Activated CD8-positive, alpha-beta memory T cell treated with anti-CD3 and anti-CD28 coated beads, Interleukin-2, amount 10 ng/mL, durations not matched to agents 7 days and 5 days (primary cell): ENCODE results near the gene DYNLL2. TPM values are rescaled to one million over a fixed set of nuclear protein-coding genes. Genes with fewer than 3 reads are reported as not detected.
"Not testable (repeated sequence)": the region's sequence is repeated elsewhere in the genome, so short reads cannot be mapped to it uniquely, and the experiment has no call there.

Experiments
- ATAC-seq: fragments of 150-1000 bp; cut with Tn5 transposase; one replicate; pipeline ENCODE4 v1.10.0; 2021; ENCODE audit warnings: moderate library complexity
- CTCF ChIA-PET: fragments of 350-600 bp; sonication (Branson Sonifier 250); formaldehyde crosslinking; loops from one replicate; lab custom pipeline; 2021; ENCODE audit warnings: antibody characterized with exemption; lab: Charles Lee
- DNase-seq: peaks from one replicate; pipeline ENCODE4 v3.0.0-alpha.2; 2020
- H3K27ac Mint-ChIP-seq: one replicate; pipeline ENCODE4 v1.8.0; 2021; ENCODE audit warnings: mild to moderate bottlenecking, mixed read lengths
- H3K27me3 Mint-ChIP-seq: one replicate; pipeline ENCODE4 v1.8.0; 2021; ENCODE audit warnings: mixed read lengths
- H3K36me3 Mint-ChIP-seq: one replicate; pipeline ENCODE4 v1.8.0; 2021; ENCODE audit warnings: mild to moderate bottlenecking, mixed read lengths
- H3K4me1 Mint-ChIP-seq: one replicate; pipeline ENCODE4 v1.8.0; 2021; ENCODE audit warnings: mixed read lengths
- H3K4me3 Mint-ChIP-seq: one replicate; pipeline ENCODE4 v1.8.0; 2021; ENCODE audit warnings: mild to moderate bottlenecking, moderate library complexity, mixed read lengths
- H3K9me3 Mint-ChIP-seq: one replicate; pipeline ENCODE4 v1.8.0; 2022; ENCODE audit warnings: low read depth, mixed read lengths
- total RNA-seq, 2 experiments: library from RNA; stranded (reverse); gene quantifications; one replicate each; pipeline ENCODE4 v1.2.3, GENCODE V29; 2021

Gene DYNLL2
- total RNA-seq, 2 experiments from 2014 or later: 23.7 to 31.0 TPM

GRCh38 chr17:58096892-58097291 is 13.7 kb downstream of the DYNLL2 start:
- H3K27ac Mint-ChIP-seq: no peak overlapping the region
- H3K4me3 Mint-ChIP-seq: no peak overlapping the region
- CTCF ChIA-PET: interaction anchor here (1.0 kb wide), 1 partner anchor 16 kb away, joined by 4 read pairs; no protein-coding TSS in a partner anchor
- DNase-seq (no peak), ATAC-seq (no peak)
- H3K9me3 Mint-ChIP-seq: no peaks in the 10 kb centered on the region
- peaks cover 9% of the 10 kb centered on the region for H3K4me1 Mint-ChIP-seq
- H3K27me3 Mint-ChIP-seq: peaks cover 3% of the 10 kb centered on the region
- H3K36me3 Mint-ChIP-seq: peaks cover 18% of the 10 kb centered on the region

GRCh38 chr17:58097384-58098088 is 14.3 kb downstream of the DYNLL2 start:
- Mint-ChIP-seq H3K9me3 (no peaks in the 10 kb centered on the region), H3K27ac (no peak overlapping the region), H3K27me3 (peaks cover 3% of the 10 kb centered on the region), H3K4me3 (no peak overlapping the region), H3K36me3 (peaks cover 14% of the 10 kb centered on the region), H3K4me1 (peaks cover 9% of the 10 kb centered on the region)
- DNase-seq (no peak), ATAC-seq (no peak)
- CTCF ChIA-PET: interaction anchor here (1.0 kb wide), 1 partner anchor 75 kb away, joined by 3 read pairs; no protein-coding TSS in a partner anchor

- CTCF ChIA-PET: interaction anchor here (1.4 kb wide), 1 partner anchor 208 kb away, joined by 3 read pairs; no protein-coding TSS in a partner anchor
- Mint-ChIP-seq H3K27ac (no peak overlapping the region), H3K27me3 (peaks cover 3% of the 10 kb centered on the region), H3K9me3 (no peaks in the 10 kb centered on the region), H3K36me3 (no peaks in the 10 kb centered on the region), H3K4me3 (no peak overlapping the region), H3K4me1 (peaks cover 9% of the 10 kb centered on the region)
- DNase-seq (no peak), ATAC-seq (no peak)
These were observed 17.3 kb downstream of the DYNLL2 start for GRCh38 chr17:58100506-58100905.

- H3K9me3 Mint-ChIP-seq, H3K27ac Mint-ChIP-seq, H3K36me3 Mint-ChIP-seq, H3K27me3 Mint-ChIP-seq, DNase-seq, ATAC-seq, H3K4me1 Mint-ChIP-seq, H3K4me3 Mint-ChIP-seq: not testable (repeated sequence)
- CTCF ChIA-PET: interaction anchor here (1.4 kb wide), 1 partner anchor 210 kb away, joined by 3 read pairs; no protein-coding TSS in a partner anchor
These were observed 18.7 kb downstream of the DYNLL2 start for GRCh38 chr17:58101898-58102297.

GRCh38 chr17:58105093-58105492 is 21.9 kb downstream of the DYNLL2 start:
- Mint-ChIP-seq H3K27me3 (peaks cover 4% of the 10 kb centered on the region), H3K27ac (no peak overlapping the region), H3K4me3 (no peak overlapping the region), H3K4me1 (peaks cover under 1% of the 10 kb centered on the region), H3K36me3 (no peaks in the 10 kb centered on the region), H3K9me3 (no peaks in the 10 kb centered on the region)
- ATAC-seq: no peak
- CTCF ChIA-PET: no interaction called here
- DNase-seq: no peak

- Mint-ChIP-seq H3K9me3 (no peaks in the 10 kb centered on the region), H3K36me3 (no peaks in the 10 kb centered on the region), H3K27me3 (peaks cover 5% of the 10 kb centered on the region), H3K4me1 (no peaks in the 10 kb centered on the region), H3K4me3 (no peak overlapping the region), H3K27ac (no peak overlapping the region)
- ATAC-seq (no peak), DNase-seq (no peak)
- CTCF ChIA-PET: interaction anchor here (1.0 to 1.1 kb wide), 2 partner anchors 247 to 249 kb away, joined by 3 to 4 read pairs; no protein-coding TSS in a partner anchor
These were observed 24.1 kb downstream of the DYNLL2 start for GRCh38 chr17:58107306-58107705.

- no peaks in the 10 kb centered on the region for H3K9me3 Mint-ChIP-seq
- ATAC-seq: no peak
- peaks cover 1% of the 10 kb centered on the region for H3K4me1 Mint-ChIP-seq
- H3K27ac Mint-ChIP-seq: no peak overlapping the region
- no peaks in the 10 kb centered on the region for H3K36me3 Mint-ChIP-seq
- H3K27me3 Mint-ChIP-seq: peaks cover 8% of the 10 kb centered on the region
- no peak for DNase-seq
- no peak overlapping the region for H3K4me3 Mint-ChIP-seq
- CTCF ChIA-PET: no interaction called here
These were observed 26.0 kb downstream of the DYNLL2 start for GRCh38 chr17:58109197-58109596.

- DNase-seq: no peak
- ATAC-seq: no peak
- Mint-ChIP-seq H3K9me3 (no peaks in the 10 kb centered on the region), H3K36me3 (no peaks in the 10 kb centered on the region), H3K27me3 (peaks cover 10% of the 10 kb centered on the region), H3K27ac (no peak overlapping the region), H3K4me3 (no peak overlapping the region), H3K4me1 (peaks cover 1% of the 10 kb centered on the region)
- CTCF ChIA-PET: interaction anchor here (1.7 kb wide), 1 partner anchor 115 kb away, joined by 4 read pairs; no protein-coding TSS in a partner anchor
These were observed 26.8 kb downstream of the DYNLL2 start for GRCh38 chr17:58110012-58110411.

GRCh38 chr17:58111676-58112075 is 28.5 kb downstream of the DYNLL2 start:
- Mint-ChIP-seq H3K27me3 (peaks cover 10% of the 10 kb centered on the region), H3K4me1 (peaks cover 1% of the 10 kb centered on the region), H3K36me3 (no peaks in the 10 kb centered on the region), H3K9me3 (no peaks in the 10 kb centered on the region), H3K4me3 (no peak overlapping the region), H3K27ac (no peak overlapping the region)
- DNase-seq: no peak
- ATAC-seq: no peak
- CTCF ChIA-PET: interaction anchor here (1.2 to 5.1 kb wide), 9 partner anchors 28 to 253 kb away, joined by 3 to 38 read pairs (median 4); partner anchors contain the start of gene DYNLL2

GRCh38 chr17:58112970-58113631 is 29.9 kb downstream of the DYNLL2 start:
- Mint-ChIP-seq H3K4me3 (no peak overlapping the region), H3K36me3 (no peaks in the 10 kb centered on the region), H3K4me1 (peaks cover 1% of the 10 kb centered on the region), H3K9me3 (no peaks in the 10 kb centered on the region), H3K27me3 (peaks cover 10% of the 10 kb centered on the region), H3K27ac (no peak overlapping the region)
- DNase-seq (peak; percentile 88), ATAC-seq (peak; percentile 86)
- CTCF ChIA-PET: interaction anchor here (0.6 to 5.1 kb wide), 23 partner anchors 9 to 279 kb away, joined by 3 to 38 read pairs (median 4); partner anchors contain the start of genes DYNLL2 and SRSF1

GRCh38 chr17:58113947-58114346 is 30.7 kb downstream of the DYNLL2 start:
- DNase-seq: no peak
- peaks cover 13% of the 10 kb centered on the region for H3K27me3 Mint-ChIP-seq
- H3K9me3 Mint-ChIP-seq: no peaks in the 10 kb centered on the region
- no peak overlapping the region for H3K4me3 Mint-ChIP-seq
- ATAC-seq: no peak
- no peaks in the 10 kb centered on the region for H3K36me3 Mint-ChIP-seq
- H3K4me1 Mint-ChIP-seq: peaks cover 1% of the 10 kb centered on the region
- no peak overlapping the region for H3K27ac Mint-ChIP-seq
- CTCF ChIA-PET: interaction anchor here (0.6 to 5.1 kb wide), 9 partner anchors 11 to 255 kb away, joined by 3 to 38 read pairs (median 4); no protein-coding TSS in a partner anchor

GRCh38 chr17:58117382-58117781 is 34.2 kb downstream of the DYNLL2 start:
- H3K4me3 Mint-ChIP-seq: no peak overlapping the region
- ATAC-seq (no peak), DNase-seq (no peak)
- H3K9me3 Mint-ChIP-seq: no peaks in the 10 kb centered on the region
- peaks cover 1% of the 10 kb centered on the region for H3K4me1 Mint-ChIP-seq
- no peaks in the 10 kb centered on the region for H3K36me3 Mint-ChIP-seq
- CTCF ChIA-PET: no interaction called here
- no peak overlapping the region for H3K27ac Mint-ChIP-seq
- peaks cover 13% of the 10 kb centered on the region for H3K27me3 Mint-ChIP-seq

GRCh38 chr17:58119491-58119890 is 36.3 kb downstream of the DYNLL2 start:
- CTCF ChIA-PET: interaction anchor here (0.9 kb wide), 1 partner anchor 9 kb away, joined by 3 read pairs; no protein-coding TSS in a partner anchor

More at GRCh38 chr17:58119491-58119890, 36.3 kb downstream of the DYNLL2 start:
- Mint-ChIP-seq H3K9me3 (no peaks in the 10 kb centered on the region), H3K4me1 (no peaks in the 10 kb centered on the region), H3K4me3 (no peak overlapping the region), H3K27me3 (peaks cover 8% of the 10 kb centered on the region), H3K27ac (no peak overlapping the region), H3K36me3 (no peaks in the 10 kb centered on the region)
- no peak for DNase-seq
- ATAC-seq: no peak
